Lung (tissue), 12 donors: Measurements from ENCODE around the gene CHMP5. TPM values are rescaled to one million over a fixed set of nuclear protein-coding genes. Genes with fewer than 3 reads are reported as not detected.

Source experiments
- ATAC-seq: fragments of 200-7000 bp; cut with Tn5 transposase; one replicate; pipeline ENCODE4 v1.9.1; 2020; ENCODE audit warnings: moderate number of reproducible peaks; ENCODE audit not compliant: insufficient read depth, low FRiP score
- DNase-seq, 3 donors: peaks; one replicate each; pipeline ENCODE4 v3.0.0-alpha.2; 2013 to 2017
- H3K27ac ChIP-seq, 2 donors: one replicate each; pipeline ENCODE4 v1.5.1; 2013; ENCODE audit warnings: mild to moderate bottlenecking in 2 of 2, moderate library complexity in 2 of 2, control low read depth in 1 of 2, inconsistent platforms in 1 of 2, low read depth in 1 of 2, low read length in 1 of 2
- H3K27me3 ChIP-seq, 3 donors: one replicate each; pipeline ENCODE4 v1.5.1; 2013; ENCODE audit warnings: low read length in 2 of 3; ENCODE audit not compliant: control insufficient read depth in 3 of 3, insufficient read depth in 3 of 3
- H3K36me3 ChIP-seq, 4 donors: one replicate each; pipeline ENCODE4 v1.5.1; 2013; ENCODE audit warnings: low read length in 4 of 4, mild to moderate bottlenecking in 1 of 4, moderate library complexity in 1 of 4; ENCODE audit not compliant: control insufficient read depth in 4 of 4, insufficient read depth in 4 of 4
- H3K4me1 ChIP-seq, 5 donors: one replicate each; pipeline ENCODE4 v1.5.1; 2013; ENCODE audit warnings: low read length in 5 of 5, mild to moderate bottlenecking in 2 of 5, moderate library complexity in 1 of 5; ENCODE audit not compliant: control insufficient read depth in 5 of 5, insufficient read depth in 5 of 5
- H3K4me3 ChIP-seq: one replicate; pipeline ENCODE4 v1.5.1; 2013; ENCODE audit warnings: mild to moderate bottlenecking, control low read depth, moderate library complexity
- H3K9ac ChIP-seq, 2 donors: one replicate each; pipeline ENCODE4 v1.5.1; 2013; ENCODE audit warnings: low read length in 2 of 2, control low read depth in 1 of 2; ENCODE audit not compliant: insufficient read depth in 1 of 2
- H3K9me3 ChIP-seq, 4 donors: one replicate each; pipeline ENCODE4 v1.5.1; 2013; ENCODE audit warnings: low read length in 3 of 4, mild to moderate bottlenecking in 1 of 4, moderate library complexity in 1 of 4; ENCODE audit not compliant: control insufficient read depth in 4 of 4, insufficient read depth in 3 of 4
- WGBS, 2 donors: extraction: QIAGEN DNeasy Blood & Tissue Kit; methylation state at CpG; one replicate each; pipeline ENCODE4 v1.1.7; 2013; 5-methylcytosine and 5-hydroxymethylcytosine counted together
- polyA plus RNA-seq, 2 donors: library from polyadenylated mRNA; stranded (reverse); fragments of 200-250 nt; gene quantifications; one replicate each; pipeline ENCODE4 v1.2.1, GENCODE V29; 2013
- total RNA-seq, 2 donors: library from RNA; depleted of rRNA in 1 of 2; stranded (reverse); fragments of >200 nt in 1 of 2; gene quantifications; one replicate each; pipeline ENCODE4 v1.2.1, GENCODE V29; 2014 to 2021
- TF ChIP-seq, protein P1 (sequence below): IDR thresholded peaks from 2 replicates; pipeline ENCODE4 v1.5.1; 2012; ENCODE audit warnings: mild to moderate bottlenecking; ENCODE audit errors: control extremely low read depth, extremely low read depth
- donor health status: control.
- donor health status: control.
- donor health status: Bipolar disorder and iron deficiency.
- donor health status: healthy.
- donor health status: DM: yes; HTN: yes; CAD: no.

Gene CHMP5
- total and polyA plus RNA-seq, 4 donors = 52.3 to 87.5 (median 62.2) TPM

DNA sequence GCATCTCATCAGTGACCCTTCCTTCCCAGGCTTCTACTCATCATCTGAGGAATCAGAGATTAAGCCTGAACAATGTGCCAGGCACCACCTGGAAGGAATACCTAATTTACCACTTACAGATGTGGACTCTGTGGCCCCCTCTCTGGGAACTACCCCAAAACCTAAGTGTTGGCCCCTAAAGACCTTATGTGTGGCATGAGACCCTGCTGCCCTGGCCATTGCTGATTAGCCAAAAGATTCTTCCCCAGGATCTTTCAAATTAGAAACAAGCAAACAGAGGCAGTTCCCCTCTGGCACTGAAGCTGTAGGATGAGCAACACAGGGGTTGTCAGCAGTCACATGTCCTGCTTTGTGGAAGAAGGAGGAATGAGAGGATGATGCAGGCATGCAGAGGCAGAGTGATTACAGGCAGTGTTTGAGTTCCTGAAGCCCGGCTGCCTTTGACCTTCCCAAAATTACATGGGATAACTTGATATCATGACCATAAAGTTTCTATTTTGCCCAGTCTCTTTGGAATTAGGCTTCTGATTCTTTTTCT, 14.3 kb upstream of the CHMP5 start:
- peaks cover 9 to 33% (median 21%) of the 10 kb centered on the region in 4 donors for H3K36me3 ChIP-seq
- H3K9me3 ChIP-seq = no peaks in the 10 kb centered on the region
- peaks cover 0 to 3% (median 0%) of the 10 kb centered on the region in 3 donors for H3K27me3 ChIP-seq
- TF ChIP-seq, protein P1, sequence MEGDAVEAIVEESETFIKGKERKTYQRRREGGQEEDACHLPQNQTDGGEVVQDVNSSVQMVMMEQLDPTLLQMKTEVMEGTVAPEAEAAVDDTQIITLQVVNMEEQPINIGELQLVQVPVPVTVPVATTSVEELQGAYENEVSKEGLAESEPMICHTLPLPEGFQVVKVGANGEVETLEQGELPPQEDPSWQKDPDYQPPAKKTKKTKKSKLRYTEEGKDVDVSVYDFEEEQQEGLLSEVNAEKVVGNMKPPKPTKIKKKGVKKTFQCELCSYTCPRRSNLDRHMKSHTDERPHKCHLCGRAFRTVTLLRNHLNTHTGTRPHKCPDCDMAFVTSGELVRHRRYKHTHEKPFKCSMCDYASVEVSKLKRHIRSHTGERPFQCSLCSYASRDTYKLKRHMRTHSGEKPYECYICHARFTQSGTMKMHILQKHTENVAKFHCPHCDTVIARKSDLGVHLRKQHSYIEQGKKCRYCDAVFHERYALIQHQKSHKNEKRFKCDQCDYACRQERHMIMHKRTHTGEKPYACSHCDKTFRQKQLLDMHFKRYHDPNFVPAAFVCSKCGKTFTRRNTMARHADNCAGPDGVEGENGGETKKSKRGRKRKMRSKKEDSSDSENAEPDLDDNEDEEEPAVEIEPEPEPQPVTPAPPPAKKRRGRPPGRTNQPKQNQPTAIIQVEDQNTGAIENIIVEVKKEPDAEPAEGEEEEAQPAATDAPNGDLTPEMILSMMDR = no peak
- H3K9ac ChIP-seq = no peak overlapping the region
- 71 to 86% methylated on average over 1 of the region's 1 CpG for WGBS, 2 donors
- no peak overlapping the region for H3K4me3 ChIP-seq
- H3K27ac ChIP-seq = no peak overlapping the region
- ATAC-seq (no peak), DNase-seq (no peak)
- no peaks in the 10 kb centered on the region for H3K4me1 ChIP-seq

DNA sequence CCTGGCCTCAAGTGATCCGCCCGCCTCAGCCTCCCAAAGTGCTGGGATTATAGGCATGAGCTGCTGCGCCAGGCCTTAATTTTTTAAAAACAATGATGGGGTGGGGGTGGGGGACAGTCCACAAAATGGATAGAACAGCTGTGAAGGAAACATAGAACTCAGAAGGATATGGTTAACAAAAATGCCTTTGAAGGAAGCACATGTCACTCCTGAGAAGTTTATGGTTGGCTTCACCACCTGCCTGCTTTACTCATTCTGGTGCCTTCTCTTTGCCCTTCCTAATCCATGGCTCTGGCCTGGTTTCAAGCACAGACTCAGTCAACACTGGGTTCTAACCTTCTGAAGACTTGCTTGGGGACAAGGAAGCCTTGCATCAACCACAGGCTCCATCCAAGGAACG, 10.6 kb upstream of the CHMP5 start:
- H3K36me3 ChIP-seq = peaks cover 17 to 51% (median 37%) of the 10 kb centered on the region in 4 donors
- 96% methylated on average over 4 of the region's 4 CpGs for WGBS, 2 donors

GRCh38 chr9:33255014-33255413, 9.8 kb upstream of the CHMP5 start:
- no peak overlapping the region for H3K27ac ChIP-seq
- no peaks in the 10 kb centered on the region for H3K4me1 ChIP-seq
- DNase-seq (no peak), ATAC-seq (no peak)
- no peak overlapping the region for H3K9ac ChIP-seq
- no peaks in the 10 kb centered on the region for H3K9me3 ChIP-seq
- no peaks in the 10 kb centered on the region for H3K27me3 ChIP-seq
- no peak overlapping the region for H3K4me3 ChIP-seq
- H3K36me3 ChIP-seq = peaks cover 22 to 58% (median 43%) of the 10 kb centered on the region in 4 donors
- 96 to 97% methylated on average over 8 of the region's 8 CpGs for whole genome bisulfite sequencing, 2 donors
- TF ChIP-seq, protein P1 = no peak

More for the DNA sequence above, 10.6 kb upstream of the CHMP5 start:
- H3K27me3 ChIP-seq = no peaks in the 10 kb centered on the region
- no peak overlapping the region for H3K9ac ChIP-seq
- no peak overlapping the region for H3K27ac ChIP-seq
- no peak overlapping the region for H3K4me3 ChIP-seq
- ATAC-seq (no peak), DNase-seq (no peak)
- no peaks in the 10 kb centered on the region for H3K9me3 ChIP-seq
- TF ChIP-seq, protein P1 = no peak
- H3K4me1 ChIP-seq = no peaks in the 10 kb centered on the region

DNA sequence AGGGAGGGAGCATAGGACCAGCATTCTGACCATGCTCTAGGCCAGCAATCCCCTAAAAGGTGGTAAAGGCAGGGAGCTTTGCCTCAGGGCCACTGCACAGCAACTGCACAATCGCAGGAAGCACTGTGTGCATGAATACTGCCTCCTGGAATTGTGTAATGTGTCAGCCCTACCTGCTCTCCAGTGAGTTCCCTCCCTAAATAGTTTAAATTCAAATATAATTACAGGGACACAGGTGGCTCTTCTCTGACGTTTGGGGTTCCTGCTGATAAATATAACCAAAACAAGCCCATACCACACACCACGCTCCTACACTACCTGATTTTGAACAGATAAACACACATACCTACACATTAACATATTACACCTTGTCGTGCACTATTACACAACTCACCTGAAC, 9.4 kb upstream of the CHMP5 start:
- 89 to 94% methylated on average over 4 of the region's 4 CpGs for WGBS, 2 donors
- H3K36me3 ChIP-seq = peaks cover 22 to 62% (median 47%) of the 10 kb centered on the region in 4 donors
- no peak overlapping the region for H3K9ac ChIP-seq

More for the DNA sequence above, 9.4 kb upstream of the CHMP5 start:
- H3K27ac ChIP-seq = no peak overlapping the region
- TF ChIP-seq, protein P1 = no peak
- H3K4me1 ChIP-seq = no peaks in the 10 kb centered on the region
- H3K4me3 ChIP-seq = no peak overlapping the region
- H3K27me3 ChIP-seq = no peaks in the 10 kb centered on the region
- ATAC-seq (no peak), DNase-seq (no peak)
- no peaks in the 10 kb centered on the region for H3K9me3 ChIP-seq
